Measurements from ENCODE around the gene ZIC3. TPM values are rescaled to one million over a fixed set of nuclear protein-coding genes. Genes with fewer than 3 reads are reported as not detected.

Gene ZIC3
- total RNA-seq, 1 experiment from 2014 or later = not detected

DNA sequence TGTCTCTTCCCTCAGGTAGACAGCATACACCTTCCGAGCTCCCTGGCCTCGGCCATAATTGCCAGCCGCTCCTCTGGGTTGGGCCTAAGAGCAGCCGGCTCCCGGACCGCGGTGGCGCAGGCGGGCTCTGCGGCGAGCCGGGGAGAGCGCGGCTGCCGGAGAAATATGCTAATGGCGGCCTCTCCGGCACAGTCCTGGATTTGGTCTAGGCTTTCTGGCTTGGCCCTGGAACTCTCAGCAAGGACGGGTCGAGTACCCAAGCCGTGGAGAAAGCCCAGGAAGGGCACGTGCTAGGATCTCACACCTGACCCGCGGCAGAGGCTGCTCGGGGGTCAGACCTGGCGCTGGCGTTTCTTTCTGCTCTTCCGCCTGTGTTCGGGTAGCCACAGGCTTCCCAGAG is 18.6 kb upstream of the ZIC3 start:
- intact Hi-C loops (cut with micrococcal nuclease) = no loop called here
- no peak overlapping the region for H3K9ac ChIP-seq (ENCODE audit: low read length)
- H2AFZ ChIP-seq (ENCODE audit: low read depth, low read length, poor library complexity, severe bottlenecking) = no peak overlapping the region
- no TSS peak for BruUV-seq (replicated peaks)
- ATAC-seq = no peak
- POLR2A ChIA-PET = no interaction called here
- H3K36me3 ChIP-seq (ENCODE audit: control insufficient read depth in 1 of 2, insufficient read depth in 2 of 2, low read length in 2 of 2) = no peaks in the 10 kb centered on the region
- H3K4me2 ChIP-seq (ENCODE audit: low read length) = no peak overlapping the region
- no peaks in the 10 kb centered on the region for H3K9me3 ChIP-seq (ENCODE audit: control insufficient read depth in 1 of 2, insufficient read depth in 1 of 2, low read depth in 1 of 2, low read length in 2 of 2)
- H3K27me3 ChIP-seq (ENCODE audit: insufficient read depth, low read length) = no peaks in the 10 kb centered on the region
- CTCF ChIA-PET = no interaction called here
- TF ChIP-seq EZH2 (IDR thresholded peaks at IDR 0.05) (no peak), POLR2AphosphoS5 (IDR thresholded peaks at IDR 0.05; ENCODE audit: low read depth, low read length) (no peak), CEBPB (IDR thresholded peaks at IDR 0.05; ENCODE audit: low read depth) (no peak), YY1 (IDR thresholded peaks at IDR 0.05; ENCODE audit: extremely low read depth, insufficient replicate concordance, low read depth, low read length) (no peak), TCF7L2 (IDR thresholded peaks at IDR 0.05; ENCODE audit: borderline replicate concordance, extremely low read depth, insufficient read depth, insufficient read length) (no peak), EGR1 (IDR thresholded peaks at IDR 0.05; ENCODE audit: low read depth) (no peak), RAD21 (IDR thresholded peaks at IDR 0.05; ENCODE audit: low read depth) (no peak)
- TF ChIP-seq, protein P1, sequence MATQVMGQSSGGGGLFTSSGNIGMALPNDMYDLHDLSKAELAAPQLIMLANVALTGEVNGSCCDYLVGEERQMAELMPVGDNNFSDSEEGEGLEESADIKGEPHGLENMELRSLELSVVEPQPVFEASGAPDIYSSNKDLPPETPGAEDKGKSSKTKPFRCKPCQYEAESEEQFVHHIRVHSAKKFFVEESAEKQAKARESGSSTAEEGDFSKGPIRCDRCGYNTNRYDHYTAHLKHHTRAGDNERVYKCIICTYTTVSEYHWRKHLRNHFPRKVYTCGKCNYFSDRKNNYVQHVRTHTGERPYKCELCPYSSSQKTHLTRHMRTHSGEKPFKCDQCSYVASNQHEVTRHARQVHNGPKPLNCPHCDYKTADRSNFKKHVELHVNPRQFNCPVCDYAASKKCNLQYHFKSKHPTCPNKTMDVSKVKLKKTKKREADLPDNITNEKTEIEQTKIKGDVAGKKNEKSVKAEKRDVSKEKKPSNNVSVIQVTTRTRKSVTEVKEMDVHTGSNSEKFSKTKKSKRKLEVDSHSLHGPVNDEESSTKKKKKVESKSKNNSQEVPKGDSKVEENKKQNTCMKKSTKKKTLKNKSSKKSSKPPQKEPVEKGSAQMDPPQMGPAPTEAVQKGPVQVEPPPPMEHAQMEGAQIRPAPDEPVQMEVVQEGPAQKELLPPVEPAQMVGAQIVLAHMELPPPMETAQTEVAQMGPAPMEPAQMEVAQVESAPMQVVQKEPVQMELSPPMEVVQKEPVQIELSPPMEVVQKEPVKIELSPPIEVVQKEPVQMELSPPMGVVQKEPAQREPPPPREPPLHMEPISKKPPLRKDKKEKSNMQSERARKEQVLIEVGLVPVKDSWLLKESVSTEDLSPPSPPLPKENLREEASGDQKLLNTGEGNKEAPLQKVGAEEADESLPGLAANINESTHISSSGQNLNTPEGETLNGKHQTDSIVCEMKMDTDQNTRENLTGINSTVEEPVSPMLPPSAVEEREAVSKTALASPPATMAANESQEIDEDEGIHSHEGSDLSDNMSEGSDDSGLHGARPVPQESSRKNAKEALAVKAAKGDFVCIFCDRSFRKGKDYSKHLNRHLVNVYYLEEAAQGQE (IDR thresholded peaks at IDR 0.05; ENCODE audit: low read depth) = no peak
- TF ChIP-seq, protein P2, sequence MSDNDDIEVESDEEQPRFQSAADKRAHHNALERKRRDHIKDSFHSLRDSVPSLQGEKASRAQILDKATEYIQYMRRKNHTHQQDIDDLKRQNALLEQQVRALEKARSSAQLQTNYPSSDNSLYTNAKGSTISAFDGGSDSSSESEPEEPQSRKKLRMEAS (IDR thresholded peaks at IDR 0.05) = no peak
- TF ChIP-seq, protein P3, sequence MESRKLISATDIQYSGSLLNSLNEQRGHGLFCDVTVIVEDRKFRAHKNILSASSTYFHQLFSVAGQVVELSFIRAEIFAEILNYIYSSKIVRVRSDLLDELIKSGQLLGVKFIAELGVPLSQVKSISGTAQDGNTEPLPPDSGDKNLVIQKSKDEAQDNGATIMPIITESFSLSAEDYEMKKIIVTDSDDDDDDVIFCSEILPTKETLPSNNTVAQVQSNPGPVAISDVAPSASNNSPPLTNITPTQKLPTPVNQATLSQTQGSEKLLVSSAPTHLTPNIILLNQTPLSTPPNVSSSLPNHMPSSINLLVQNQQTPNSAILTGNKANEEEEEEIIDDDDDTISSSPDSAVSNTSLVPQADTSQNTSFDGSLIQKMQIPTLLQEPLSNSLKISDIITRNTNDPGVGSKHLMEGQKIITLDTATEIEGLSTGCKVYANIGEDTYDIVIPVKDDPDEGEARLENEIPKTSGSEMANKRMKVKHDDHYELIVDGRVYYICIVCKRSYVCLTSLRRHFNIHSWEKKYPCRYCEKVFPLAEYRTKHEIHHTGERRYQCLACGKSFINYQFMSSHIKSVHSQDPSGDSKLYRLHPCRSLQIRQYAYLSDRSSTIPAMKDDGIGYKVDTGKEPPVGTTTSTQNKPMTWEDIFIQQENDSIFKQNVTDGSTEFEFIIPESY (IDR thresholded peaks at IDR 0.05; ENCODE audit: extremely low read depth, insufficient replicate concordance, low read length) = no peak
- TF ChIP-seq, protein P4, sequence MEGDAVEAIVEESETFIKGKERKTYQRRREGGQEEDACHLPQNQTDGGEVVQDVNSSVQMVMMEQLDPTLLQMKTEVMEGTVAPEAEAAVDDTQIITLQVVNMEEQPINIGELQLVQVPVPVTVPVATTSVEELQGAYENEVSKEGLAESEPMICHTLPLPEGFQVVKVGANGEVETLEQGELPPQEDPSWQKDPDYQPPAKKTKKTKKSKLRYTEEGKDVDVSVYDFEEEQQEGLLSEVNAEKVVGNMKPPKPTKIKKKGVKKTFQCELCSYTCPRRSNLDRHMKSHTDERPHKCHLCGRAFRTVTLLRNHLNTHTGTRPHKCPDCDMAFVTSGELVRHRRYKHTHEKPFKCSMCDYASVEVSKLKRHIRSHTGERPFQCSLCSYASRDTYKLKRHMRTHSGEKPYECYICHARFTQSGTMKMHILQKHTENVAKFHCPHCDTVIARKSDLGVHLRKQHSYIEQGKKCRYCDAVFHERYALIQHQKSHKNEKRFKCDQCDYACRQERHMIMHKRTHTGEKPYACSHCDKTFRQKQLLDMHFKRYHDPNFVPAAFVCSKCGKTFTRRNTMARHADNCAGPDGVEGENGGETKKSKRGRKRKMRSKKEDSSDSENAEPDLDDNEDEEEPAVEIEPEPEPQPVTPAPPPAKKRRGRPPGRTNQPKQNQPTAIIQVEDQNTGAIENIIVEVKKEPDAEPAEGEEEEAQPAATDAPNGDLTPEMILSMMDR (IDR thresholded peaks at IDR 0.05 in 2 of 3, conservative IDR thresholded peaks at IDR 0.05 in 1 of 3; ENCODE audit: borderline replicate concordance in 1 of 3, insufficient read depth in 1 of 3, low read depth in 2 of 3, low read length in 2 of 3) = no peak
- TF ChIP-seq, protein P5, sequence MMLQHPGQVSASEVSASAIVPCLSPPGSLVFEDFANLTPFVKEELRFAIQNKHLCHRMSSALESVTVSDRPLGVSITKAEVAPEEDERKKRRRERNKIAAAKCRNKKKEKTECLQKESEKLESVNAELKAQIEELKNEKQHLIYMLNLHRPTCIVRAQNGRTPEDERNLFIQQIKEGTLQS (IDR thresholded peaks at IDR 0.05) = no peak
- H3K9me2 ChIP-seq (ENCODE audit: insufficient read depth) = no peaks in the 10 kb centered on the region
- no peaks in the 10 kb centered on the region for H3K79me2 ChIP-seq (ENCODE audit: insufficient read depth, low read length)
- RAD21 ChIA-PET (ENCODE audit: low non-redundant PET in 1 of 2, low total read pairs in 2 of 2, uncharacterized antibody in 2 of 2, unreplicated experiment in 2 of 2) = no interaction called here
- no peak overlapping the region for H3K27ac ChIP-seq (ENCODE audit: low read depth, low read length)
- H3K4me3 ChIP-seq (replicated peaks in 1 of 2; ENCODE audit: low read depth in 1 of 2, low read length in 2 of 2) = no peak overlapping the region
- no peaks in the 10 kb centered on the region for H4K20me1 ChIP-seq (ENCODE audit: insufficient read depth)
- DNase-seq (ENCODE audit: low read depth, low spot score) = no peak
- no peaks in the 10 kb centered on the region for H3K4me1 ChIP-seq (ENCODE audit: control insufficient read depth in 1 of 2, insufficient read depth in 2 of 2, low read length in 2 of 2)

All from HCT116 (cell line).